ENCODE data around the gene KIF27.
"Not testable (repeated sequence)": the region's sequence is repeated elsewhere in the genome, so short reads cannot be mapped to it uniquely, and the experiment has no call there.

The KIF27 gene

DNA sequence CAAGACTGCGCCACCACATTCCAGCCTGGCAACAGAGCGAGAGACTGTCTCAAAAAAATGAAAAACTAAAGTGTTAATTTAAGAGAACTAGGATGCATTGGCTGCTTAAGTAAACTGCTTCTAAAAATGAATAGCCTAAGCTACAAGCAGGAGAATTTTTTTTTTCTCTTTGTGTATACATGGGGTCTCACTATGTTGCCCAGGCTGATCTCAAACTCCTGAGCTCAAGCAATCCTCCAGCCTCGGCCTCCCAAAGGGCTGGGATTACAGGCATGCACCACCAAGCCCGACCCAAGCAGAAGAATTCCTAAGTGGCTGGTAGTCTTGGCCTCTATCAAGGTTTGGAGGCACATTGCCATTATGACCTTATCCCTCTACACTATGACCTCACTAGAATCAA, 106.1 kb downstream of the KIF27 start:
- not testable (repeated sequence) for DNase-seq (ENCODE audit: low read depth in 2 of 2)

DNA sequence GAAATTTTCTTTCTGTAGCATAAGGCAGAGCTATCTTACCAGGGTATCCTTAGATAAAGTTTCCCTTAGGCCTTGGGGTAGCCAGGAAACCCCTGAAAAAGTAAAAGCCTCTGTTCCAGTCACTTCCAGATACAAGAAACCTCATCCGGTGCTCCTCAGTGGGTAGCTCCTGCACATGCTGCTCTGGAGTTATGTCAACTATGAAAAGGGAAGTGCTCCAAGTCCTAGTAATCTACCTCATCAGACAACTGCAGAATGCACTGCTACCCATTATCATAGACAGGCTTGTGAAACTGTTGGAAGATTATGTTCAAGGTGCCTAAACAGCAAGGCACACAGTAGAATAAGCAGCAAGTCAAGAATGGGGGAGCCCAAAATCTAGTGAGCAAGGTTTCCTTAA, 112.0 kb downstream of the KIF27 start:
- not testable (repeated sequence) for DNase-seq (ENCODE audit: low read depth in 2 of 2)

DNA sequence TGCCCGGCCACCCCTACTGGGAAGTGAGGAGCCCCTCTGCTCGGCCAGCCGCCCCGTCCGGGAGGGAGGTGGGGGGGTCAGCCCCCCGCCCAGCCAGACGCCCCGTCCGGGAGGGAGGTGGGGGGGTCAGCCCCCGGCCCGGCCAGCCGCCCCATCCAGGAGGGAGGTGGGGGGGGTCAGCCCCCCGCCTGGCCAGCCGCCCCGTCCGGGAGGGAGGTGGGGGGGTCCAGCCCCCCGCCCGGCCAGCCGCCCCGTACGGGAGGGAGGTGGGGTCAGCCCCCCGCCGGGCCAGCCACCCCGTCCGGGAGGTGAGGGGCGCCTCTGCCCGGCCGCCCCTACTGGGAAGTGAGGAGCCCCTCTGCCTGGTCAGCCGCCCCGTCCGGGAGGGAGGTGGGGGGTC, 116.8 kb downstream of the KIF27 start:
- not testable (repeated sequence) for DNase-seq (ENCODE audit: low read depth in 2 of 2)

DNA sequence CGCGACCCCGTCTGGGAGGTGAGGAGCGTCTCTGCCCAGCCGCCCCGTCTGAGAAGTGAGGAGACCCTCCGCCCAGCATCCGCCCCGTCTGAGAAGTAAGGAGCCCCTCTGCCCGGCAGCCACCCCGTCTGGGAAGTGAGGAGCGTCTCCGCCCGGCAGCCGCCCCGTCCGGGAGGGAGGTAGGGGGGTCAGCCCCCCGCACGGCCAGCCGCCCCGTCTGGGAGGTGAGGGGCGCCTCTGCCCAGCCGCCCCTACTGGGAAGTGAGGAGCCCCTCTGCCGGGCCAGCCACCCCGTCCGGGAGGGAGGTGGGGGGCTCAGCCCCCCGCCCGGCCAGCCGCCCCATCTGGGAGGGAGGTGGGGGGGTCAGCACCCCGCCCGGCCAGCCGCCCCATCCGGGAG, 117.3 kb downstream of the KIF27 start:
- DNase-seq (ENCODE audit: low read depth in 2 of 2) = not testable (repeated sequence)

DNA sequence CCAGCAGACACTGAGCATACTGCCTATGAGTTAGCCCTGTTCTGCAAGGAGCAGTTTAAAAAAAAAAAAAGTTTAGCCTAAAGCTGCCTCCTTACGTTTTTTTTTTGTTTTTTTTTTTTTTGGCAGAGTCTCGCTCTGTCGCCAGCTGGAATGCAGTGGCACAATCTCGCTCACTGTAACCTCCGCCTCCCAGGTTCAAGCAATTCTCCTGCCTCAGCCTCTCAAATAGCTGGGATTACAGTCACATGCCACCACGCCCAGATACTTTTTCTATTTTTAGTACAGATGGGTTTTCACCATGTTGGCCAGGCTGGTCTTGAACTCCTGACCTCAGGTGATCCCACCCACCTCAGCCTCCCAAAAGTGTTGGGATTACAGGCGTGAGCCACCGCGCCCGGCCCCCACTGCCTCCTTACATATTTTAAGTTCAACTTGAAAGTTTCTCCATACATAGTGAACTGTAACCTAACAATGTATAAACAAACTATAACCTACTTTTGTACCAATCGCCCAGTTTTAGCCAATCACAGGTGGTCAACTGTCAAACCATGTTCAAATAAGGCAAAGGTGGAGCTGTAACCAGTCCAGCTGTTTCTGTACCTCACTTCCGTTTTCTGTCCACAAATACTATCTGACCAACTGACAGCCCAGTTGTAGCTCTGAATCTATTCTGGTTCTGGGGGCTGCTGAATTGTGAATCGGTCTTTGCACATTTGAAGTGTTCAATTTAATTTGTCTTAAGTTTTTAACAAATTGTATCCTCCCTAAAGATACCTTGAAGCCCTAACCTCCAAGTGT, 120.8 kb downstream of the KIF27 start:
- DNase-seq (ENCODE audit: low read depth in 2 of 2) = no peak

DNA sequence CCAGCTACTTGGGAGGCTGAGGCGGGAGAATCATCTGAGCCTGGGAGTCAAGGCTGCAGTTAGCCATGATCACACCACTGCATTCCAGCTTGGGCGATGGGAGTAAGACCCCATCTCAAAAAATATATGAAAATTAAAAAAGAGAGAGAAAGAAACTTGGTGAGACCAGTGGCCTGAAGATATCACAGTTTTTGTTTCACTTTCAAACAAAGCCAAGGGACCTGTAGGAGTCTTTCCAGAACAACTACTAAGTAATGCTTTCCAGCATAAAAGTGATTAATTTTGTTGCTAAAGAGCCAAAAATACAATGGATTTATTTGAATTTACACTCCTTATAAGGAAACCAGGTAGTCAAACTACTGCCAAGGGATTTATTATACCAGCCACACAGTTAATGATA, 127.2 kb downstream of the KIF27 start:
- no peak for DNase-seq (ENCODE audit: low read depth in 2 of 2)

DNA sequence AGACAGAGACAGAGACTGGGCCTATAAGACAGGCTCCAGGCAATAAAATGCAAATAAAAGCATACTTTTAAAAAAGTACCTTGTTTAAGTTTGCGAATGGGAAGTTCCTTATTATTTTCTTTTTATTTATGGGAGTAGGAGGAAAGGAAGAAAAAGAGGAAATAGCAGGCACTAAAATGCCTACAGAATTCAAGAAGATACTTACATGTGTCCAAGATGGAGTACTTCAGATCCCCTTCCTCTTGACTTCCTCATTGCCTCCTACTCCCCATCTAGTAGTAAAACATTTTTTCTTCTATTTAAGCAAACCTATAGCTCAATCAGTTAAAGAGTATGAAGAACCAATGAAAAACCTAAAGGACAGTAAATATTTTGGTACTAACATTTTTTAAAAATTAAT, 128.5 kb downstream of the KIF27 start:
- DNase-seq (ENCODE audit: low read depth in 2 of 2) = no peak
